HepG2 (cell line): ENCODE results near the gene SDR39U1. TPM values are rescaled to one million over a fixed set of nuclear protein-coding genes. Genes with fewer than 3 reads are reported as not detected.
A peak's percentile ranks its signal among the peaks of the same experiment; 100 is the strongest.

Experiments
- HNRNPH1 ChIP-seq: fragments of 200-400 bp; formaldehyde crosslinking; optimal IDR thresholded peaks from 2 replicates; pipeline ENCODE3; 2017; ENCODE audit warnings: mild to moderate bottlenecking, low read depth, low read length
- KDM1A ChIP-seq: IDR thresholded peaks from 2 replicates; pipeline ENCODE4 v1.6.1; 2016; ENCODE audit warnings: missing compliant biosample characterization
- MAFK ChIP-seq, 2 experiments: IDR thresholded peaks in 1 of 2; conservative IDR thresholded peaks in 1 of 2; 2 replicates each; pipeline ENCODE4 v1.6.1; 2011; ENCODE audit warnings: improper control_type of control experiment in 2 of 2, low read length in 2 of 2
- MBD4 ChIP-seq: IDR thresholded peaks from 2 replicates; pipeline ENCODE4 v1.6.1; 2012; ENCODE audit warnings: low read length, inconsistent platforms, borderline replicate concordance
- NFIC ChIP-seq: IDR thresholded peaks from 2 replicates; pipeline ENCODE4 v1.6.1; 2012; ENCODE audit warnings: mild to moderate bottlenecking, low read length, inconsistent platforms
- NFYC ChIP-seq: IDR thresholded peaks from 2 replicates; pipeline ENCODE4 v1.6.1; 2016; ENCODE audit warnings: missing genetic modification reagents, missing compliant biosample characterization
- NR3C1 ChIP-seq: sonication (generic); formaldehyde crosslinking; IDR thresholded peaks from 2 replicates; pipeline ENCODE4 v1.4.0; 2020; ENCODE audit warnings: missing genetic modification reagents
- PCBP1 ChIP-seq: fragments of 200-400 bp; formaldehyde crosslinking; IDR thresholded peaks from 2 replicates; pipeline ENCODE4 v1.6.1; 2017; ENCODE audit warnings: mild to moderate bottlenecking, low read depth, low read length, borderline replicate concordance
- POLR2AphosphoS5 ChIP-seq: IDR thresholded peaks from 2 replicates; pipeline ENCODE4 v1.6.1; 2012; ENCODE audit warnings: low read depth, low read length
- RXRB ChIP-seq: IDR thresholded peaks from 2 replicates; pipeline ENCODE4 v1.6.1; 2016; ENCODE audit warnings: borderline replicate concordance, missing genetic modification reagents, missing compliant biosample characterization
- SNAPC2 ChIP-seq: sonication (generic); formaldehyde crosslinking; IDR thresholded peaks from 2 replicates; pipeline ENCODE4 v1.8.1; 2022; ENCODE audit warnings: mild to moderate bottlenecking, missing genetic modification reagents
- SP5 ChIP-seq: IDR thresholded peaks from 2 replicates; pipeline ENCODE4 v1.6.1; 2016; ENCODE audit warnings: low read depth, borderline replicate concordance
- TCF12 ChIP-seq, 2 experiments: fragments of 450-650 bp in 1 of 2; sonication (generic) in 1 of 2; formaldehyde crosslinking in 1 of 2; IDR thresholded peaks; 2 replicates each; pipeline versions ENCODE4 v1.6.1 to v1.8.0; 2017 to 2022; ENCODE audit warnings: antibody characterized with exemption in 1 of 2, mild to moderate bottlenecking in 1 of 2, missing genetic modification reagents in 1 of 2, moderate library complexity in 1 of 2
- TOE1 ChIP-seq: sonication (generic); formaldehyde crosslinking; IDR thresholded peaks from 2 replicates; pipeline ENCODE4 v1.4.0; 2020; ENCODE audit warnings: mild to moderate bottlenecking, missing genetic modification reagents
- ZFP41 ChIP-seq: sonication (generic); formaldehyde crosslinking; IDR thresholded peaks from 2 replicates; pipeline ENCODE4 v1.4.0; 2020; ENCODE audit warnings: mild to moderate bottlenecking, missing genetic modification reagents, borderline replicate concordance
- ZKSCAN1 ChIP-seq: fragments of 150-350 bp; IDR thresholded peaks from 2 replicates; pipeline ENCODE4 v1.6.1; 2014; ENCODE audit warnings: low read length
- ZNF235 ChIP-seq: sonication (generic); formaldehyde crosslinking; IDR thresholded peaks from 2 replicates; pipeline ENCODE4 v1.8.1; 2023; ENCODE audit warnings: mild to moderate bottlenecking, missing genetic modification reagents, borderline replicate concordance
- ZNF274 ChIP-seq: sonication (generic); formaldehyde crosslinking; IDR thresholded peaks from 2 replicates; pipeline ENCODE4 v1.5.1; 2020; ENCODE audit warnings: mild to moderate bottlenecking, missing genetic modification reagents
- ZNF672 ChIP-seq: sonication (generic); formaldehyde crosslinking; IDR thresholded peaks from 2 replicates; pipeline ENCODE4 v1.8.1; 2022; ENCODE audit warnings: missing genetic modification reagents
- ZNF713 ChIP-seq: sonication (generic); formaldehyde crosslinking; IDR thresholded peaks from 2 replicates; pipeline ENCODE4 v1.4.0; 2020; ENCODE audit warnings: mild to moderate bottlenecking, missing genetic modification reagents
- polyA plus RNA-seq, 8 experiments: library from polyadenylated mRNA; depleted of rRNA in 3 of 8; stranded (reverse) in 7 of 8; unstranded in 1 of 8; fragments of >200 nt; fragmentation: Illumina TruSeq in 4 of 8; extraction: Trizol in 4 of 8; gene quantifications; 2 replicates each; pipeline versions ENCODE4 v1.2.1 to v1.2.3, GENCODE V29; 2011 to 2016; ENCODE audit warnings: low read depth in 4 of 8, missing spikeins in 1 of 8, mixed read lengths in 1 of 8; ENCODE audit not compliant: insufficient read depth in 1 of 8
- total RNA-seq, 5 experiments: library from RNA; depleted of rRNA; stranded (reverse); fragments of >200 nt; fragmentation: Illumina TruSeq; extraction: Trizol; gene quantifications; 2 replicates each; pipeline ENCODE4 v1.2.3, GENCODE V29; 2016; ENCODE audit warnings: low read depth in 1 of 5
- TF ChIP-seq, protein P1 (sequence below): sonication (generic); formaldehyde crosslinking; IDR thresholded peaks from 2 replicates; pipeline ENCODE4 v1.4.0; 2020; ENCODE audit warnings: mild to moderate bottlenecking, missing genetic modification reagents
- TF ChIP-seq, protein P2 (sequence below): sonication (generic); formaldehyde crosslinking; IDR thresholded peaks from 2 replicates; pipeline ENCODE4 v1.4.0; 2020; ENCODE audit warnings: missing genetic modification reagents
- TF ChIP-seq, protein P3 (sequence below): sonication (generic); formaldehyde crosslinking; IDR thresholded peaks from 2 replicates; pipeline ENCODE4 v1.4.0; 2020; ENCODE audit warnings: missing genetic modification reagents

The SDR39U1 gene
- total and polyA plus RNA-seq, 2 of the 13 experiments (the other 11 are each of a cell fraction or from before 2014, with no cell fraction given) = 34.4 to 129 TPM

DNA sequence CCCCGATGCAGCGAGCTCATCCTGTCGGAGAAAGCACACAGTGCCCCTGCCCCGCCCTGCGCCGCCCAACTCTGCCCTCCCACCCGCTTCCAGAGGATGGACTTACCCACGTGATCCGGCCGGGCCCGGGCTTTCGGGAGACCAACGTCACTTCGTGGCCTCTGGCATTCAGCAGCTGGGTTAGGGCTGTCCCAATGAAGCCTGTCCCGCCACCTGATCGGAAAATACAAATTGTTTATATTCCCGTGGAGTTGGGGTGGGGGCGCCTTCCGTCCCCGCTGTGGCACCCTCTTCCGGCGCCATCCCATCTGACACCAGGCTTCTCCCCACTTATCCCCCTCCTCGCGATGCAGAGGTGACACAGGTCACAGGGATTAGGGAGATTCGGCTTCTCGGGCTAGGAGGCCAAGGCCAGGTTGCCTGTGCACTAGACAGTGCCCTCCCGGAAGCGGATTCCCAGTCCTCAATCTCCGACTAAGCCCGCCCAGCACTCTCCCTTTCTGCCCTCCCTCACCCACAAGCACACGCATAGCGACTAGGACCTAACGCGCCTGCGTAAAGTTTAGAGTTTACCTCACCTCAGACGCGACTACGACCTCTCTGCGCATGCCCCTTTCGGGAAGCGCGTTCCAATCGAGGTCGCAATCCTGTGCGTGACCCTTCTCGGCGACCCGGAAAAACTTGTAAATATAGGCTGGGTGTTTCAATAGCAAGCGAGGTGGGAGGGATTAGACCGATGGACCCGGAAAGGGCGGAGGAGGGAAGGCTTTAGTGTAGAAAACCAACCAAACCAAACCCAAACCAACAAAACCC, at the start of gene SDR39U1 (continued):
- TF ChIP-seq MBD4 (no peak), MAFK (conservative IDR thresholded peaks at IDR 0.05 in 1 of 2, IDR thresholded peaks at IDR 0.05 in 1 of 2; ENCODE audit: low read length in 2 of 2) (no peak), TOE1 (CRISPR knock-in tag) (no peak; the same call in 1 of the 2 replicates), ZNF235 (CRISPR knock-in tag) (peak; percentile 100; the same call in 1 of the 2 replicates), NFYC (CRISPR knock-in tag) (peak; percentile 92), RXRB (CRISPR knock-in tag) (peak; percentile 75), ZNF713 (peak; percentile 99), ZFP41 (peak; percentile 97; the same call in 1 of the 2 replicates), ZKSCAN1 (no peak), KDM1A (CRISPR knock-in tag) (peak; percentile 12), NFIC (no peak), TCF12 (IDR thresholded peaks at IDR 0.05) (no peak), TCF12 (CRISPR knock-in tag; IDR thresholded peaks at IDR 0.05) (peak; percentile 98; the same call in 1 of the 2 replicates), PCBP1 (peak; percentile 98), HNRNPH1 (peak; percentile 96), POLR2AphosphoS5 (peak; percentile 97), SP5 (CRISPR knock-in tag) (peak; percentile 96), ZNF672 (CRISPR knock-in tag) (no peak), ZNF274 (CRISPR knock-in tag) (peak; percentile 94), SNAPC2 (CRISPR knock-in tag) (peak; percentile 76; the same call in 1 of the 2 replicates), NR3C1 (no peak)
- TF ChIP-seq, protein P1, sequence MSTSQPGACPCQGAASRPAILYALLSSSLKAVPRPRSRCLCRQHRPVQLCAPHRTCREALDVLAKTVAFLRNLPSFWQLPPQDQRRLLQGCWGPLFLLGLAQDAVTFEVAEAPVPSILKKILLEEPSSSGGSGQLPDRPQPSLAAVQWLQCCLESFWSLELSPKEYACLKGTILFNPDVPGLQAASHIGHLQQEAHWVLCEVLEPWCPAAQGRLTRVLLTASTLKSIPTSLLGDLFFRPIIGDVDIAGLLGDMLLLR (CRISPR knock-in tag) = peak; percentile 94
- TF ChIP-seq, protein P2, sequence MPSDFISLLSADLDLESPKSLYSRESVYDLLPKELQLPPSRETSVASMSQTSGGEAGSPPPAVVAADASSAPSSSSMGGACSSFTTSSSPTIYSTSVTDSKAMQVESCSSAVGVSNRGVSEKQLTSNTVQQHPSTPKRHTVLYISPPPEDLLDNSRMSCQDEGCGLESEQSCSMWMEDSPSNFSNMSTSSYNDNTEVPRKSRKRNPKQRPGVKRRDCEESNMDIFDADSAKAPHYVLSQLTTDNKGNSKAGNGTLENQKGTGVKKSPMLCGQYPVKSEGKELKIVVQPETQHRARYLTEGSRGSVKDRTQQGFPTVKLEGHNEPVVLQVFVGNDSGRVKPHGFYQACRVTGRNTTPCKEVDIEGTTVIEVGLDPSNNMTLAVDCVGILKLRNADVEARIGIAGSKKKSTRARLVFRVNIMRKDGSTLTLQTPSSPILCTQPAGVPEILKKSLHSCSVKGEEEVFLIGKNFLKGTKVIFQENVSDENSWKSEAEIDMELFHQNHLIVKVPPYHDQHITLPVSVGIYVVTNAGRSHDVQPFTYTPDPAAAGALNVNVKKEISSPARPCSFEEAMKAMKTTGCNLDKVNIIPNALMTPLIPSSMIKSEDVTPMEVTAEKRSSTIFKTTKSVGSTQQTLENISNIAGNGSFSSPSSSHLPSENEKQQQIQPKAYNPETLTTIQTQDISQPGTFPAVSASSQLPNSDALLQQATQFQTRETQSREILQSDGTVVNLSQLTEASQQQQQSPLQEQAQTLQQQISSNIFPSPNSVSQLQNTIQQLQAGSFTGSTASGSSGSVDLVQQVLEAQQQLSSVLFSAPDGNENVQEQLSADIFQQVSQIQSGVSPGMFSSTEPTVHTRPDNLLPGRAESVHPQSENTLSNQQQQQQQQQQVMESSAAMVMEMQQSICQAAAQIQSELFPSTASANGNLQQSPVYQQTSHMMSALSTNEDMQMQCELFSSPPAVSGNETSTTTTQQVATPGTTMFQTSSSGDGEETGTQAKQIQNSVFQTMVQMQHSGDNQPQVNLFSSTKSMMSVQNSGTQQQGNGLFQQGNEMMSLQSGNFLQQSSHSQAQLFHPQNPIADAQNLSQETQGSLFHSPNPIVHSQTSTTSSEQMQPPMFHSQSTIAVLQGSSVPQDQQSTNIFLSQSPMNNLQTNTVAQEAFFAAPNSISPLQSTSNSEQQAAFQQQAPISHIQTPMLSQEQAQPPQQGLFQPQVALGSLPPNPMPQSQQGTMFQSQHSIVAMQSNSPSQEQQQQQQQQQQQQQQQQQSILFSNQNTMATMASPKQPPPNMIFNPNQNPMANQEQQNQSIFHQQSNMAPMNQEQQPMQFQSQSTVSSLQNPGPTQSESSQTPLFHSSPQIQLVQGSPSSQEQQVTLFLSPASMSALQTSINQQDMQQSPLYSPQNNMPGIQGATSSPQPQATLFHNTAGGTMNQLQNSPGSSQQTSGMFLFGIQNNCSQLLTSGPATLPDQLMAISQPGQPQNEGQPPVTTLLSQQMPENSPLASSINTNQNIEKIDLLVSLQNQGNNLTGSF (CRISPR knock-in tag) = no peak; the same call in none of the 2 replicates
- TF ChIP-seq, protein P3, sequence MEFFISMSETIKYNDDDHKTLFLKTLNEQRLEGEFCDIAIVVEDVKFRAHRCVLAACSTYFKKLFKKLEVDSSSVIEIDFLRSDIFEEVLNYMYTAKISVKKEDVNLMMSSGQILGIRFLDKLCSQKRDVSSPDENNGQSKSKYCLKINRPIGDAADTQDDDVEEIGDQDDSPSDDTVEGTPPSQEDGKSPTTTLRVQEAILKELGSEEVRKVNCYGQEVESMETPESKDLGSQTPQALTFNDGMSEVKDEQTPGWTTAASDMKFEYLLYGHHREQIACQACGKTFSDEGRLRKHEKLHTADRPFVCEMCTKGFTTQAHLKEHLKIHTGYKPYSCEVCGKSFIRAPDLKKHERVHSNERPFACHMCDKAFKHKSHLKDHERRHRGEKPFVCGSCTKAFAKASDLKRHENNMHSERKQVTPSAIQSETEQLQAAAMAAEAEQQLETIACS (CRISPR knock-in tag) = peak; percentile 45; the same call in 1 of the 2 replicates
